ENCODE data around the gene TEX13C. TPM values are rescaled to one million over a fixed set of nuclear protein-coding genes. Genes with fewer than 3 reads are reported as not detected.

TEX13C gene
- total RNA-seq, 2 experiments from 2014 or later, result not detected

GRCh38 chrX:125289209-125289608 lies 30.5 kb upstream of the TEX13C start:
- H3K36me3 ChIP-seq (ENCODE audit: insufficient read depth, low read length), result no peaks in the 10 kb centered on the region
- no peak overlapping the region for H3K27ac ChIP-seq (ENCODE audit: low read depth in 1 of 2, low read length in 2 of 2)
- H3K9me3 ChIP-seq (ENCODE audit: control insufficient read depth in 1 of 2, insufficient read depth in 1 of 2, low read length in 2 of 2), result no peaks in the 10 kb centered on the region
- intact Hi-C loops (cut with DNase I, micrococcal nuclease), result no loop called here
- H3K4me3 ChIP-seq (ENCODE audit: low read length), result no peak overlapping the region
- H3K4me1 ChIP-seq (ENCODE audit: insufficient read depth, low read length), result no peaks in the 10 kb centered on the region
- DNase-seq (no peak), ATAC-seq (ENCODE audit: poor library complexity) (no peak)
- POLR2A ChIA-PET, result no interaction called here
- Mint-ChIP-seq H3K27me3 (no peaks in the 10 kb centered on the region), H3K9me3 (no peaks in the 10 kb centered on the region), H3K27ac (no peak overlapping the region), H3K4me1 (ENCODE audit: low read depth) (peaks cover 7% of the 10 kb centered on the region), H3K36me3 (ENCODE audit: low read depth) (no peaks in the 10 kb centered on the region), H3K4me3 (no peak overlapping the region)
- H3K27me3 ChIP-seq (ENCODE audit: control insufficient read depth in 1 of 2, insufficient read depth in 2 of 2, low read length in 2 of 2), result no peaks in the 10 kb centered on the region
- CTCF ChIA-PET, result no interaction called here
- no peak for TF ChIP-seq CTCF (IDR thresholded peaks at IDR 0.05)

GRCh38 chrX:125289920-125290319 lies 29.8 kb upstream of the TEX13C start:
- H3K4me3 ChIP-seq (ENCODE audit: low read length), result no peak overlapping the region
- H3K27me3 ChIP-seq (ENCODE audit: control insufficient read depth in 1 of 2, insufficient read depth in 2 of 2, low read length in 2 of 2), result no peaks in the 10 kb centered on the region
- Mint-ChIP-seq H3K27ac (no peak overlapping the region), H3K4me3 (no peak overlapping the region), H3K36me3 (ENCODE audit: low read depth) (no peaks in the 10 kb centered on the region), H3K4me1 (ENCODE audit: low read depth) (peaks cover 14% of the 10 kb centered on the region), H3K27me3 (no peaks in the 10 kb centered on the region), H3K9me3 (no peaks in the 10 kb centered on the region)
- CTCF ChIA-PET, result no interaction called here
- no peaks in the 10 kb centered on the region for H3K9me3 ChIP-seq (ENCODE audit: control insufficient read depth in 1 of 2, insufficient read depth in 1 of 2, low read length in 2 of 2)
- POLR2A ChIA-PET, result no interaction called here
- no peaks in the 10 kb centered on the region for H3K4me1 ChIP-seq (ENCODE audit: insufficient read depth, low read length)
- no peaks in the 10 kb centered on the region for H3K36me3 ChIP-seq (ENCODE audit: insufficient read depth, low read length)
- TF ChIP-seq CTCF (IDR thresholded peaks at IDR 0.05), result no peak
- ATAC-seq (ENCODE audit: poor library complexity) (no peak), DNase-seq (no peak)
- intact Hi-C loops (cut with DNase I, micrococcal nuclease), result no loop called here
- no peak overlapping the region for H3K27ac ChIP-seq (ENCODE audit: low read depth in 1 of 2, low read length in 2 of 2)

GRCh38 chrX:125291124-125291523 lies 28.5 kb upstream of the TEX13C start:
- no peaks in the 10 kb centered on the region for H3K4me1 ChIP-seq (ENCODE audit: insufficient read depth, low read length)
- CTCF ChIA-PET, result no interaction called here
- ATAC-seq (ENCODE audit: poor library complexity), result no peak
- Mint-ChIP-seq H3K27me3 (no peaks in the 10 kb centered on the region), H3K4me3 (no peak overlapping the region), H3K9me3 (no peaks in the 10 kb centered on the region), H3K4me1 (ENCODE audit: low read depth) (peaks cover 20% of the 10 kb centered on the region), H3K27ac (no peak overlapping the region), H3K36me3 (ENCODE audit: low read depth) (no peaks in the 10 kb centered on the region)
- POLR2A ChIA-PET, result no interaction called here
- no peak overlapping the region for H3K4me3 ChIP-seq (ENCODE audit: low read length)
- no peak for DNase-seq
- H3K27ac ChIP-seq (ENCODE audit: low read depth in 1 of 2, low read length in 2 of 2), result no peak overlapping the region
- H3K36me3 ChIP-seq (ENCODE audit: insufficient read depth, low read length), result no peaks in the 10 kb centered on the region
- TF ChIP-seq CTCF (IDR thresholded peaks at IDR 0.05), result no peak
- intact Hi-C loops (cut with DNase I, micrococcal nuclease), result no loop called here
- H3K27me3 ChIP-seq (ENCODE audit: control insufficient read depth in 1 of 2, insufficient read depth in 2 of 2, low read length in 2 of 2), result no peaks in the 10 kb centered on the region
- no peaks in the 10 kb centered on the region for H3K9me3 ChIP-seq (ENCODE audit: control insufficient read depth in 1 of 2, insufficient read depth in 1 of 2, low read length in 2 of 2)
